DND-41 (cell line): ENCODE results near the gene CTSC.

ENCODE experiments used
- EZH2 ChIP-seq: IDR thresholded peaks from 3 replicates; pipeline ENCODE4 v1.6.1; 2012; ENCODE audit warnings: borderline replicate concordance, low read depth, mild to moderate bottlenecking, moderate library complexity, low read length, inconsistent platforms; ENCODE audit not compliant: severe bottlenecking
- TF ChIP-seq, protein P1 (sequence below): IDR thresholded peaks from 2 replicates; pipeline ENCODE4 v1.5.1; 2012; ENCODE audit warnings: borderline replicate concordance, low read length, moderate library complexity, mild to moderate bottlenecking; ENCODE audit not compliant: poor library complexity, severe bottlenecking; ENCODE audit errors: extremely low read depth

DNA sequence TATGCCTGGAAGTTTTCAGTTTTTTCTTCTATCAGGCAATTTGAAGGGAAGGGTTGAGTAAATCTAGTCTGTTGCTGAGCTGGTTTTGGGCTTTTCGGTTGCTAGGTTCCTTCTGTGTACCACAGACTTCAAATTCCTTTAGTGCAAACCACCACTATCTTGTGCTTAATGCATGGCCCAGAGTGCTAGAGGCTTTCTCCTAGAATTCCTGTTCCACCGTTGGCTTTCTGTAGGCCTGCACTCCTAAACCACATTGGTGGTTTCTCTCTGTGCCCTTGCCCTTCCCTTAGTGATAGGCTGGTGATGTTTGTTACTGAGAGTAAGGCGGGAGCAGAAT lies 47.1 kb upstream of the CTSC start:
- no peak for TF ChIP-seq EZH2
- TF ChIP-seq, protein P1, sequence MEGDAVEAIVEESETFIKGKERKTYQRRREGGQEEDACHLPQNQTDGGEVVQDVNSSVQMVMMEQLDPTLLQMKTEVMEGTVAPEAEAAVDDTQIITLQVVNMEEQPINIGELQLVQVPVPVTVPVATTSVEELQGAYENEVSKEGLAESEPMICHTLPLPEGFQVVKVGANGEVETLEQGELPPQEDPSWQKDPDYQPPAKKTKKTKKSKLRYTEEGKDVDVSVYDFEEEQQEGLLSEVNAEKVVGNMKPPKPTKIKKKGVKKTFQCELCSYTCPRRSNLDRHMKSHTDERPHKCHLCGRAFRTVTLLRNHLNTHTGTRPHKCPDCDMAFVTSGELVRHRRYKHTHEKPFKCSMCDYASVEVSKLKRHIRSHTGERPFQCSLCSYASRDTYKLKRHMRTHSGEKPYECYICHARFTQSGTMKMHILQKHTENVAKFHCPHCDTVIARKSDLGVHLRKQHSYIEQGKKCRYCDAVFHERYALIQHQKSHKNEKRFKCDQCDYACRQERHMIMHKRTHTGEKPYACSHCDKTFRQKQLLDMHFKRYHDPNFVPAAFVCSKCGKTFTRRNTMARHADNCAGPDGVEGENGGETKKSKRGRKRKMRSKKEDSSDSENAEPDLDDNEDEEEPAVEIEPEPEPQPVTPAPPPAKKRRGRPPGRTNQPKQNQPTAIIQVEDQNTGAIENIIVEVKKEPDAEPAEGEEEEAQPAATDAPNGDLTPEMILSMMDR: no peak
